GM12878 (cell line): Measurements from ENCODE around the gene GLRX5. TPM values are rescaled to one million over a fixed set of nuclear protein-coding genes. Genes with fewer than 3 reads are reported as not detected.

Experiments
- BCL11A ChIP-seq: IDR thresholded peaks from 2 replicates; pipeline ENCODE4 v1.6.1; 2011; ENCODE audit warnings: low read depth, low read length
- BHLHE40 ChIP-seq, 2 experiments: fragments of 450-650 bp in 1 of 2; IDR thresholded peaks; 2 replicates each; pipeline ENCODE4 v1.6.1; 2011 to 2017; ENCODE audit warnings: low read depth in 2 of 2, borderline replicate concordance in 1 of 2, improper control_type of control experiment in 1 of 2, low read length in 1 of 2, mild to moderate bottlenecking in 1 of 2
- DPF2 ChIP-seq: fragments of 450-650 bp; IDR thresholded peaks from 2 replicates; pipeline ENCODE4 v1.6.1; 2017; ENCODE audit warnings: mild to moderate bottlenecking
- EP300 ChIP-seq, 2 experiments: fragments of 150-350 bp in 1 of 2; IDR thresholded peaks; 2 replicates each; pipeline ENCODE4 v1.6.1; 2011 to 2012; ENCODE audit warnings: low read depth in 2 of 2, low read length in 2 of 2, borderline replicate concordance in 1 of 2, improper control_type of control experiment in 1 of 2, inconsistent platforms in 1 of 2; ENCODE audit not compliant: control insufficient read depth in 1 of 2
- FOS ChIP-seq: IDR thresholded peaks from 3 replicates; pipeline ENCODE4 v1.6.1; 2011; ENCODE audit warnings: borderline replicate concordance; ENCODE audit not compliant: insufficient read length; ENCODE audit errors: extremely low read depth
- JUNB ChIP-seq: IDR thresholded peaks from 2 replicates; pipeline ENCODE4 v1.6.1; 2016; ENCODE audit warnings: antibody characterized with exemption, mild to moderate bottlenecking
- KLF5 ChIP-seq: fragments of 450-650 bp; IDR thresholded peaks from 2 replicates; pipeline ENCODE4 v1.6.1; 2014; ENCODE audit warnings: mild to moderate bottlenecking; ENCODE audit not compliant: partially characterized antibody
- MYC ChIP-seq: IDR thresholded peaks from 2 replicates; pipeline ENCODE4 v1.6.1; 2011; ENCODE audit warnings: mild to moderate bottlenecking, low read length, moderate library complexity, inconsistent platforms; ENCODE audit not compliant: insufficient read depth, insufficient replicate concordance, insufficient read length, severe bottlenecking
- RBBP5 ChIP-seq: fragments of 200-600 bp; sonication (generic); conservative IDR thresholded peaks from 2 replicates; pipeline ENCODE4 v1.6.1; 2016
- RCOR1 ChIP-seq: conservative IDR thresholded peaks from 2 replicates; pipeline ENCODE4 v1.6.1; 2012; ENCODE audit warnings: low read depth, low read length, improper control_type of control experiment
- SMAD5 ChIP-seq: IDR thresholded peaks from 2 replicates; pipeline ENCODE4 v1.6.1; 2016; ENCODE audit warnings: antibody characterized with exemption, low read depth
- SMC3 ChIP-seq: IDR thresholded peaks from 2 replicates; pipeline ENCODE4 v1.6.1; 2011; ENCODE audit warnings: low read length, improper control_type of control experiment, borderline replicate concordance
- SP1 ChIP-seq: IDR thresholded peaks from one replicate; pipeline ENCODE4 v1.6.1; 2011; ENCODE audit warnings: low read depth, low read length
- SUZ12 ChIP-seq: fragments of 200-600 bp; sonication (generic); IDR thresholded peaks from one replicate; pipeline ENCODE4 v1.6.1; 2018; ENCODE audit warnings: antibody characterized with exemption, mild to moderate bottlenecking; ENCODE audit not compliant: unreplicated experiment
- YBX1 ChIP-seq: fragments of 450-650 bp; IDR thresholded peaks from 2 replicates; pipeline ENCODE4 v1.6.1; 2016; ENCODE audit warnings: antibody characterized with exemption
- ZNF207 ChIP-seq: fragments of 450-650 bp; IDR thresholded peaks from 2 replicates; pipeline ENCODE4 v1.6.1; 2014; ENCODE audit warnings: antibody characterized with exemption, mild to moderate bottlenecking, borderline replicate concordance
- polyA plus RNA-seq, 11 experiments: library from polyadenylated mRNA; depleted of rRNA in 4 of 11; unstranded in 6 of 11; stranded (reverse) in 5 of 11; fragments of >200 nt; fragmentation: Nextera tagmentation in 4 of 11; fragmentation: Illumina TruSeq in 1 of 11; extraction: Ambion mirVana in 4 of 11; extraction: Trizol in 1 of 11; gene quantifications; 1 replicate in 1 of 11; 2 replicates in 10 of 11; pipeline versions ENCODE4 v1.2.1 to v1.2.3, GENCODE V29; 2011 to 2016; ENCODE audit warnings: inconsistent platforms in 2 of 11, missing spikeins in 2 of 11, low read depth in 1 of 11
- total RNA-seq, 4 experiments: library from RNA; depleted of rRNA in 3 of 4; stranded (reverse); fragments of >200 nt in 3 of 4; fragmentation: Illumina TruSeq in 1 of 4; extraction: Trizol in 1 of 4; gene quantifications; 2 replicates each; pipeline versions ENCODE4 v1.2.1 to v1.2.3, GENCODE V29; 2013 to 2021
- TF ChIP-seq, protein P1 (sequence below): IDR thresholded peaks from 2 replicates; pipeline ENCODE4 v1.6.1; 2012; ENCODE audit warnings: low read length, inconsistent platforms
- TF ChIP-seq, protein P2 (sequence below): IDR thresholded peaks from 2 replicates; pipeline ENCODE4 v1.6.1; 2012; ENCODE audit warnings: improper control_type of control experiment, low read depth, low read length; ENCODE audit not compliant: insufficient replicate concordance
- TF ChIP-seq, protein P3 (sequence below): IDR thresholded peaks from 2 replicates; pipeline ENCODE4 v1.6.1; 2011; ENCODE audit warnings: low read depth, mild to moderate bottlenecking, low read length, moderate library complexity, borderline replicate concordance; ENCODE audit errors: extremely low read depth
- TF ChIP-seq, protein P4 (sequence below): fragments of 450-650 bp; IDR thresholded peaks from 2 replicates; pipeline ENCODE4 v1.6.1; 2017; ENCODE audit warnings: antibody characterized with exemption, mild to moderate bottlenecking, moderate library complexity

Gene GLRX5
- total and polyA plus RNA-seq, 10 of the 15 experiments (the other 5 are each of a cell fraction or from before 2014, with no cell fraction given), result 12.8 to 139 (median 55.4) TPM

DNA sequence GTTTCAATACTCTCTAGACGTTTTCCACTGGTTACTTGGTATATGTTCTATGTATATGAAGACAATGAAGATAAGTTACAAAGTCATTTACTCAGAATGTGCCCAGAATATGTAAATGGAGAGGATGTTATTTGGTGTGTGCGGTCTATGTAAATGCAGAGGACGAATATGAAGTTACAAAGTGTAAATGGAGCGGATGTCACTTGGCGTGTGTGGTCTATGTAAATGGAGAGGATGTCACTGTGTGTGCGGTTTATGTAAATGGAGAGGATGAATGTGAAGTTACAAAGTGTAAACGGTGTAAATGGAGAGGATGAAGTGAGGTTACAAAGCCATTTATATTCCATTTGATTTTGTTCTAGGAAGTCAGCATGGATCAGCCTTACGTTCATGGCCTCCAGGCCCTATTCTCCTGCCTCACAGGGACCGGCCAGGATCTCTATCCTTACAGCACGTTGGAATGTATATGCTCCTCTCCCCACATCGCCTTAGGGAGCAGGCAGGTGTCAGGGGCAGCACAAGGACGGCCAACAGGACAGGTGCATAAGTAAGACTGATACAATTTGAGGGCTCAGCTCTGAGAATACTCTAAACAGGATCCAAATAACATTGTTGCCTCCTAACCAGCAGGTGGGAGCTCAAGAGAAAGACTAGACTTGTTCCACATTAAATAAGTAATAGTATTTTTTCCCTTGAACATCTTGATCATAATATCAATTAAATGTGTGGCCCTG lies 42.4 kb downstream of the GLRX5 start (continued):
- peak; percentile 87 for TF ChIP-seq BHLHE40 (IDR thresholded peaks at IDR 0.05; ENCODE audit: borderline replicate concordance in 1 of 2, low read depth in 2 of 2, low read length in 1 of 2)
- TF ChIP-seq FOS, result no peak
- TF ChIP-seq, protein P1, sequence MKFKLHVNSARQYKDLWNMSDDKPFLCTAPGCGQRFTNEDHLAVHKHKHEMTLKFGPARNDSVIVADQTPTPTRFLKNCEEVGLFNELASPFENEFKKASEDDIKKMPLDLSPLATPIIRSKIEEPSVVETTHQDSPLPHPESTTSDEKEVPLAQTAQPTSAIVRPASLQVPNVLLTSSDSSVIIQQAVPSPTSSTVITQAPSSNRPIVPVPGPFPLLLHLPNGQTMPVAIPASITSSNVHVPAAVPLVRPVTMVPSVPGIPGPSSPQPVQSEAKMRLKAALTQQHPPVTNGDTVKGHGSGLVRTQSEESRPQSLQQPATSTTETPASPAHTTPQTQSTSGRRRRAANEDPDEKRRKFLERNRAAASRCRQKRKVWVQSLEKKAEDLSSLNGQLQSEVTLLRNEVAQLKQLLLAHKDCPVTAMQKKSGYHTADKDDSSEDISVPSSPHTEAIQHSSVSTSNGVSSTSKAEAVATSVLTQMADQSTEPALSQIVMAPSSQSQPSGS, result peak; percentile 47; the same call in 1 of the 2 replicates
- TF ChIP-seq, protein P2, sequence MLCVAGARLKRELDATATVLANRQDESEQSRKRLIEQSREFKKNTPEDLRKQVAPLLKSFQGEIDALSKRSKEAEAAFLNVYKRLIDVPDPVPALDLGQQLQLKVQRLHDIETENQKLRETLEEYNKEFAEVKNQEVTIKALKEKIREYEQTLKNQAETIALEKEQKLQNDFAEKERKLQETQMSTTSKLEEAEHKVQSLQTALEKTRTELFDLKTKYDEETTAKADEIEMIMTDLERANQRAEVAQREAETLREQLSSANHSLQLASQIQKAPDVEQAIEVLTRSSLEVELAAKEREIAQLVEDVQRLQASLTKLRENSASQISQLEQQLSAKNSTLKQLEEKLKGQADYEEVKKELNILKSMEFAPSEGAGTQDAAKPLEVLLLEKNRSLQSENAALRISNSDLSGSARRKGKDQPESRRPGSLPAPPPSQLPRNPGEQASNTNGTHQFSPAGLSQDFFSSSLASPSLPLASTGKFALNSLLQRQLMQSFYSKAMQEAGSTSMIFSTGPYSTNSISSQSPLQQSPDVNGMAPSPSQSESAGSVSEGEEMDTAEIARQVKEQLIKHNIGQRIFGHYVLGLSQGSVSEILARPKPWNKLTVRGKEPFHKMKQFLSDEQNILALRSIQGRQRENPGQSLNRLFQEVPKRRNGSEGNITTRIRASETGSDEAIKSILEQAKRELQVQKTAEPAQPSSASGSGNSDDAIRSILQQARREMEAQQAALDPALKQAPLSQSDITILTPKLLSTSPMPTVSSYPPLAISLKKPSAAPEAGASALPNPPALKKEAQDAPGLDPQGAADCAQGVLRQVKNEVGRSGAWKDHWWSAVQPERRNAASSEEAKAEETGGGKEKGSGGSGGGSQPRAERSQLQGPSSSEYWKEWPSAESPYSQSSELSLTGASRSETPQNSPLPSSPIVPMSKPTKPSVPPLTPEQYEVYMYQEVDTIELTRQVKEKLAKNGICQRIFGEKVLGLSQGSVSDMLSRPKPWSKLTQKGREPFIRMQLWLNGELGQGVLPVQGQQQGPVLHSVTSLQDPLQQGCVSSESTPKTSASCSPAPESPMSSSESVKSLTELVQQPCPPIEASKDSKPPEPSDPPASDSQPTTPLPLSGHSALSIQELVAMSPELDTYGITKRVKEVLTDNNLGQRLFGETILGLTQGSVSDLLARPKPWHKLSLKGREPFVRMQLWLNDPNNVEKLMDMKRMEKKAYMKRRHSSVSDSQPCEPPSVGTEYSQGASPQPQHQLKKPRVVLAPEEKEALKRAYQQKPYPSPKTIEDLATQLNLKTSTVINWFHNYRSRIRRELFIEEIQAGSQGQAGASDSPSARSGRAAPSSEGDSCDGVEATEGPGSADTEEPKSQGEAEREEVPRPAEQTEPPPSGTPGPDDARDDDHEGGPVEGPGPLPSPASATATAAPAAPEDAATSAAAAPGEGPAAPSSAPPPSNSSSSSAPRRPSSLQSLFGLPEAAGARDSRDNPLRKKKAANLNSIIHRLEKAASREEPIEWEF, result no peak
- no peak for TF ChIP-seq SP1
- no peak for TF ChIP-seq MYC
- TF ChIP-seq JUNB, result no peak
- TF ChIP-seq, protein P3, sequence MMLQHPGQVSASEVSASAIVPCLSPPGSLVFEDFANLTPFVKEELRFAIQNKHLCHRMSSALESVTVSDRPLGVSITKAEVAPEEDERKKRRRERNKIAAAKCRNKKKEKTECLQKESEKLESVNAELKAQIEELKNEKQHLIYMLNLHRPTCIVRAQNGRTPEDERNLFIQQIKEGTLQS, result no peak
- no peak for TF ChIP-seq ZNF207
- TF ChIP-seq KLF5, result no peak
- TF ChIP-seq RCOR1, result no peak
- no peak for TF ChIP-seq SMC3
- TF ChIP-seq DPF2, result no peak; the same call in 1 of the 2 replicates
- no peak for TF ChIP-seq RBBP5
- TF ChIP-seq SUZ12, result no peak
- TF ChIP-seq EP300 (IDR thresholded peaks at IDR 0.05; ENCODE audit: borderline replicate concordance in 1 of 2, control insufficient read depth in 1 of 2, low read depth in 2 of 2, low read length in 2 of 2), result peak; percentile 74 to 83
- TF ChIP-seq, protein P4, sequence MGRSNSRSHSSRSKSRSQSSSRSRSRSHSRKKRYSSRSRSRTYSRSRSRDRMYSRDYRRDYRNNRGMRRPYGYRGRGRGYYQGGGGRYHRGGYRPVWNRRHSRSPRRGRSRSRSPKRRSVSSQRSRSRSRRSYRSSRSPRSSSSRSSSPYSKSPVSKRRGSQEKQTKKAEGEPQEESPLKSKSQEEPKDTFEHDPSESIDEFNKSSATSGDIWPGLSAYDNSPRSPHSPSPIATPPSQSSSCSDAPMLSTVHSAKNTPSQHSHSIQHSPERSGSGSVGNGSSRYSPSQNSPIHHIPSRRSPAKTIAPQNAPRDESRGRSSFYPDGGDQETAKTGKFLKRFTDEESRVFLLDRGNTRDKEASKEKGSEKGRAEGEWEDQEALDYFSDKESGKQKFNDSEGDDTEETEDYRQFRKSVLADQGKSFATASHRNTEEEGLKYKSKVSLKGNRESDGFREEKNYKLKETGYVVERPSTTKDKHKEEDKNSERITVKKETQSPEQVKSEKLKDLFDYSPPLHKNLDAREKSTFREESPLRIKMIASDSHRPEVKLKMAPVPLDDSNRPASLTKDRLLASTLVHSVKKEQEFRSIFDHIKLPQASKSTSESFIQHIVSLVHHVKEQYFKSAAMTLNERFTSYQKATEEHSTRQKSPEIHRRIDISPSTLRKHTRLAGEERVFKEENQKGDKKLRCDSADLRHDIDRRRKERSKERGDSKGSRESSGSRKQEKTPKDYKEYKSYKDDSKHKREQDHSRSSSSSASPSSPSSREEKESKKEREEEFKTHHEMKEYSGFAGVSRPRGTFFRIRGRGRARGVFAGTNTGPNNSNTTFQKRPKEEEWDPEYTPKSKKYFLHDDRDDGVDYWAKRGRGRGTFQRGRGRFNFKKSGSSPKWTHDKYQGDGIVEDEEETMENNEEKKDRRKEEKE, result no peak
- TF ChIP-seq SMAD5, result no peak
- TF ChIP-seq BCL11A, result no peak
- no peak for TF ChIP-seq YBX1
